ENCODE data around the gene EFHC2. TPM values are rescaled to one million over a fixed set of nuclear protein-coding genes. Genes with fewer than 3 reads are reported as not detected.

EFHC2 gene
- total RNA-seq, 1 experiment from 2014 or later: 1.1 TPM

DNA sequence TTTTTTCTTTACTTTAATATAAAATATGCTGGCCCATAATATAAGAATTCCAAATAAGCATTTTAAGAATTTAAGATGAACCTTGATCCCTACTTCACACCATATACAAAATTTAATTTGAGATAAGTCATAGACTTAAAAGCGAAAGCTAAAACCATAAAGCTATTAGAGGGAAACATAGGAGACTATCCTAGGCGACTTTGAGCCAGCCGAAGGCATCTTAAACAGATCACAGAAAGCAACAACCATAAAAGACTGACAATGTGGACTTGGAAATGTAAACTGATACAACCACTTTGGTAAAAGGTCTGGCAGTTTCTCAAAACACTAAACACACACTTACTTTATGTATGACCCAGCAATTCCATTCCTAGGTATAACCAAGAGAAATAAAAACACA lies 125.0 kb downstream of the EFHC2 start:
- no peak overlapping the region for H3K18ac ChIP-seq (ENCODE audit: insufficient read length, low read depth, low read length)
- H2AFZ ChIP-seq (ENCODE audit: low read length): no peak overlapping the region
- H2BK12ac ChIP-seq (ENCODE audit: insufficient read length, low read depth, low read length): no peak overlapping the region
- H3K56ac ChIP-seq (ENCODE audit: insufficient read length, low read depth, low read length): no peak overlapping the region
- no peaks in the 10 kb centered on the region for H3K4me1 ChIP-seq (ENCODE audit: insufficient read depth, low read length)
- no peak overlapping the region for H3K4me3 Mint-ChIP-seq
- H3K23ac ChIP-seq (ENCODE audit: insufficient read length, low read depth, low read length): no peak overlapping the region
- H3K4me2 ChIP-seq (ENCODE audit: insufficient read depth, insufficient read length, low read length): no peak overlapping the region
- H3K9ac ChIP-seq (ENCODE audit: extremely low read depth, insufficient read length, low read length): no peak overlapping the region
- no peak overlapping the region for H2BK15ac ChIP-seq (ENCODE audit: low read depth, low read length)
- no peak overlapping the region for H3K27ac Mint-ChIP-seq
- no peaks in the 10 kb centered on the region; a peak in 1 of 4 replicates for H3K4me1 Mint-ChIP-seq
- no peak overlapping the region for H4K91ac ChIP-seq (ENCODE audit: insufficient read length, low read depth, low read length)
- H3K27me3 ChIP-seq (ENCODE audit: insufficient read depth, low read length): no peaks in the 10 kb centered on the region
- H3K27ac ChIP-seq (ENCODE audit: insufficient read length, low read depth, low read length): no peak overlapping the region
- no peaks in the 10 kb centered on the region for H4K20me1 ChIP-seq (ENCODE audit: control insufficient read depth, insufficient read depth, insufficient read length)
- H3K9me3 Mint-ChIP-seq: peaks cover 54 to 64% of the 10 kb centered on the region in 2 experiments
- no peak overlapping the region for H4K5ac ChIP-seq (ENCODE audit: insufficient read length, low read depth, low read length)
- H2BK20ac ChIP-seq (ENCODE audit: low read depth, low read length, poor library complexity, severe bottlenecking): no peak overlapping the region
- H3K27me3 Mint-ChIP-seq (ENCODE audit: low read depth): no peaks in the 10 kb centered on the region
- no peaks in the 10 kb centered on the region for H3K36me3 Mint-ChIP-seq (ENCODE audit: insufficient read depth in 1 of 3, low read depth in 3 of 3)
- H3K79me2 ChIP-seq (ENCODE audit: insufficient read depth, low read length): no peaks in the 10 kb centered on the region
- no peak overlapping the region for H2AK5ac ChIP-seq (ENCODE audit: insufficient read length, low read length)
- peaks cover 22% of the 10 kb centered on the region for H3K9me3 ChIP-seq (ENCODE audit: control insufficient read depth, low read depth, low read length)
- no peak for DNase-seq
- no peak overlapping the region for H3K14ac ChIP-seq (ENCODE audit: insufficient read depth, low read length)
- no peak overlapping the region for H3T11ph ChIP-seq (ENCODE audit: low read length)
- WGBS (ENCODE audit: extremely low coverage, insufficient read length, low lambda C conversion rate): no CpG with 5 or more reads among the region's 3 CpGs
- TF ChIP-seq, protein P1, sequence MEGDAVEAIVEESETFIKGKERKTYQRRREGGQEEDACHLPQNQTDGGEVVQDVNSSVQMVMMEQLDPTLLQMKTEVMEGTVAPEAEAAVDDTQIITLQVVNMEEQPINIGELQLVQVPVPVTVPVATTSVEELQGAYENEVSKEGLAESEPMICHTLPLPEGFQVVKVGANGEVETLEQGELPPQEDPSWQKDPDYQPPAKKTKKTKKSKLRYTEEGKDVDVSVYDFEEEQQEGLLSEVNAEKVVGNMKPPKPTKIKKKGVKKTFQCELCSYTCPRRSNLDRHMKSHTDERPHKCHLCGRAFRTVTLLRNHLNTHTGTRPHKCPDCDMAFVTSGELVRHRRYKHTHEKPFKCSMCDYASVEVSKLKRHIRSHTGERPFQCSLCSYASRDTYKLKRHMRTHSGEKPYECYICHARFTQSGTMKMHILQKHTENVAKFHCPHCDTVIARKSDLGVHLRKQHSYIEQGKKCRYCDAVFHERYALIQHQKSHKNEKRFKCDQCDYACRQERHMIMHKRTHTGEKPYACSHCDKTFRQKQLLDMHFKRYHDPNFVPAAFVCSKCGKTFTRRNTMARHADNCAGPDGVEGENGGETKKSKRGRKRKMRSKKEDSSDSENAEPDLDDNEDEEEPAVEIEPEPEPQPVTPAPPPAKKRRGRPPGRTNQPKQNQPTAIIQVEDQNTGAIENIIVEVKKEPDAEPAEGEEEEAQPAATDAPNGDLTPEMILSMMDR (conservative IDR thresholded peaks at IDR 0.05): no peak
- H2BK5ac ChIP-seq (ENCODE audit: insufficient read length, low read length): no peak overlapping the region
- H2BK120ac ChIP-seq (ENCODE audit: low read depth, low read length, poor library complexity, severe bottlenecking): no peak overlapping the region
- no peak overlapping the region for H3K4ac ChIP-seq (ENCODE audit: low read depth, low read length)
- H4K8ac ChIP-seq (replicated peaks; ENCODE audit: insufficient read length, low read depth, low read length): no peak overlapping the region
- H3K79me1 ChIP-seq (ENCODE audit: insufficient read depth, low read depth, low read length, poor library complexity, severe bottlenecking): no peaks in the 10 kb centered on the region
- no peaks in the 10 kb centered on the region for H3K23me2 ChIP-seq (ENCODE audit: insufficient read length, low read depth, low read length, poor library complexity, severe bottlenecking)
